ENCODE data around the gene IDH2. TPM values are rescaled to one million over a fixed set of nuclear protein-coding genes. Genes with fewer than 3 reads are reported as not detected.
A peak's percentile ranks its signal among the peaks of the same experiment; 100 is the strongest.

The IDH2 gene
- total RNA-seq, 1 experiment from 2014 or later, result 90.6 TPM

- no peak for DNase-seq (ENCODE audit: low read depth)
Observed at GRCh38 chr15:90044916-90045371, 57.3 kb downstream of the IDH2 start.

GRCh38 chr15:90044191-90044590 is 58.1 kb downstream of the IDH2 start:
- no peak for DNase-seq (ENCODE audit: low read depth)

- no peak for DNase-seq (ENCODE audit: low read depth)
Observed at GRCh38 chr15:90043530-90044010, 58.7 kb downstream of the IDH2 start.

- DNase-seq (ENCODE audit: low read depth), result no peak
Observed at GRCh38 chr15:90042766-90043529, 59.3 kb downstream of the IDH2 start.

- DNase-seq (ENCODE audit: low read depth), result no peak
Observed at GRCh38 chr15:90042356-90042755, 59.9 kb downstream of the IDH2 start.

- DNase-seq (ENCODE audit: low read depth), result no peak
Observed at GRCh38 chr15:90040618-90041017, 61.6 kb downstream of the IDH2 start.

GRCh38 chr15:90039996-90040395 is 62.3 kb downstream of the IDH2 start:
- peak; percentile 80 for DNase-seq (ENCODE audit: low read depth)

GRCh38 chr15:90038632-90039095 is 63.6 kb downstream of the IDH2 start:
- no peak for DNase-seq (ENCODE audit: low read depth)

- DNase-seq (ENCODE audit: low read depth), result peak; percentile 20
Observed at GRCh38 chr15:90037961-90038631, 64.2 kb downstream of the IDH2 start.

- DNase-seq (ENCODE audit: low read depth), result peak; percentile 13
Observed at GRCh38 chr15:90037511-90037860, 64.8 kb downstream of the IDH2 start.

- no peak for DNase-seq (ENCODE audit: low read depth)
Observed at GRCh38 chr15:90036806-90037510, 65.3 kb downstream of the IDH2 start.

- no peak for DNase-seq (ENCODE audit: low read depth)
Observed at GRCh38 chr15:90036343-90036742, 65.9 kb downstream of the IDH2 start.

GRCh38 chr15:90035840-90036230 is 66.4 kb downstream of the IDH2 start:
- no peak for DNase-seq (ENCODE audit: low read depth)

GRCh38 chr15:90035095-90035839 is 67.0 kb downstream of the IDH2 start:
- DNase-seq (ENCODE audit: low read depth), result peak; percentile 83

GRCh38 chr15:90033448-90033847 is 68.8 kb downstream of the IDH2 start:
- no peak for DNase-seq (ENCODE audit: low read depth)

Other genes starting within 250 kb of the IDH2 start
- gene AP3S2, start 208.5 kb downstream of the IDH2 start, total RNA-seq (2014; rRNA removed; shearing (Covaris generic)), result 56.0 and 61.0 TPM in 2 replicates
- gene ARPIN, start 189.5 kb downstream of the IDH2 start, total RNA-seq (2014; rRNA removed; shearing (Covaris generic)), result 12.0 and 15.1 TPM in 2 replicates
- gene ZNF710, start 101.1 kb downstream of the IDH2 start, total RNA-seq (2014; rRNA removed; shearing (Covaris generic)), result 5.5 and 5.6 TPM in 2 replicates
- 18.1 and 20.9 TPM in 2 replicates for gene SEMA4B, start 98.9 kb upstream of the IDH2 start, total RNA-seq (2014; rRNA removed; shearing (Covaris generic))
- gene CIB1, start 131.5 kb upstream of the IDH2 start, total RNA-seq (2014; rRNA removed; shearing (Covaris generic)), result 86.9 and 92.3 TPM in 2 replicates
- 4.3 and 5.9 TPM in 2 replicates for gene GDPGP1, start 131.7 kb upstream of the IDH2 start, total RNA-seq (2014; rRNA removed; shearing (Covaris generic))
- gene TTLL13, start 147.1 kb upstream of the IDH2 start, total RNA-seq (2014; rRNA removed; shearing (Covaris generic)), result not detected in 2 replicates
- gene NGRN, start 163.2 kb upstream of the IDH2 start, total RNA-seq (2014; rRNA removed; shearing (Covaris generic)), result 80.3 and 83.4 TPM in 2 replicates
- 2.9 and 3.7 TPM in 2 replicates for gene ZNF774, start 249.8 kb upstream of the IDH2 start, total RNA-seq (2014; rRNA removed; shearing (Covaris generic))

Data from RPMI7951 (cell line).